ENCODE measurements around the gene ATXN1.
A peak's percentile ranks its signal among the peaks of the same experiment; 100 is the strongest.

Gene ATXN1

GRCh38 chr6:16789329-16790038 lies 28.2 kb upstream of the ATXN1 start:
- CTCF ChIA-PET, result no interaction called here

GRCh38 chr6:16787128-16787682 lies 25.9 kb upstream of the ATXN1 start:
- ChIA-PET POLR2A (no interaction called here), CTCF (interaction anchor here (0.6 to 0.9 kb wide), 2 partner anchors 16 to 189 kb away, joined by 3 read pairs; no protein-coding TSS in a partner anchor)
- Histone ChIP-seq H3K36me3 (ENCODE audit: control insufficient read depth in 2 of 2, insufficient read depth in 1 of 2, low read length in 2 of 2) (no peaks in the 10 kb centered on the region), H3K4me3 (ENCODE audit: low read depth, low read length) (no peak overlapping the region), H3K9me3 (ENCODE audit: control insufficient read depth, insufficient read depth, low read depth, low read length) (no peaks in the 10 kb centered on the region), H3K4me1 (ENCODE audit: control insufficient read depth, insufficient read depth, low read length) (0 out of 2 replicates have a peak, but pooled peaks cover 5% of the 10 kb centered on the region), H3K27ac (ENCODE audit: extremely low read depth, low read depth, low read length) (no peak overlapping the region)
- TF ChIP-seq HOXC10 (CRISPR knock-in tag; IDR thresholded peaks at IDR 0.05), result no peak
- no peak for TF ChIP-seq ZNF629 (tag by site-specific recombination; IDR thresholded peaks at IDR 0.05)
- TF ChIP-seq ZNF280C (tag by site-specific recombination; IDR thresholded peaks at IDR 0.05), result no peak
- TF ChIP-seq ZNF341 (tag by site-specific recombination; IDR thresholded peaks at IDR 0.05; ENCODE audit: low read depth), result no peak
- TF ChIP-seq ZNF202 (tag by site-specific recombination; IDR thresholded peaks at IDR 0.05; ENCODE audit: borderline replicate concordance), result no peak
- TF ChIP-seq ZEB2 (tag by site-specific recombination; IDR thresholded peaks at IDR 0.05), result no peak
- TF ChIP-seq ELK4 (IDR thresholded peaks at IDR 0.05; ENCODE audit: borderline replicate concordance, low read depth, low read length), result no peak
- TF ChIP-seq ZNF24 (tag by site-specific recombination; IDR thresholded peaks at IDR 0.05), result no peak
- TF ChIP-seq MZF1 (tag by site-specific recombination; IDR thresholded peaks at IDR 0.05; ENCODE audit: borderline replicate concordance), result no peak
- TF ChIP-seq ZNF169 (tag by site-specific recombination; IDR thresholded peaks at IDR 0.05), result no peak
- TF ChIP-seq OSR2 (tag by site-specific recombination; IDR thresholded peaks at IDR 0.05), result no peak
- no peak for TF ChIP-seq ZBTB17 (tag by site-specific recombination; IDR thresholded peaks at IDR 0.05)
- TF ChIP-seq ZSCAN5A (tag by site-specific recombination; IDR thresholded peaks at IDR 0.05), result no peak
- TF ChIP-seq ZBTB7A (tag by site-specific recombination; IDR thresholded peaks at IDR 0.05; ENCODE audit: low read depth), result no peak
- no peak for TF ChIP-seq KLF8 (tag by site-specific recombination; IDR thresholded peaks at IDR 0.05)

More at GRCh38 chr6:16789329-16790038, 28.2 kb upstream of the ATXN1 start:
- Histone ChIP-seq H3K36me3 (ENCODE audit: control insufficient read depth in 2 of 2, insufficient read depth in 1 of 2, low read length in 2 of 2) (no peaks in the 10 kb centered on the region), H3K27ac (ENCODE audit: extremely low read depth, low read depth, low read length) (no peak overlapping the region), H3K9me3 (ENCODE audit: control insufficient read depth, insufficient read depth, low read depth, low read length) (no peaks in the 10 kb centered on the region), H3K4me3 (ENCODE audit: low read depth, low read length) (no peak overlapping the region), H3K4me1 (ENCODE audit: control insufficient read depth, insufficient read depth, low read length) (no peaks in the 10 kb centered on the region)
- POLR2A ChIA-PET, result no interaction called here
- peak; percentile 86 for TF ChIP-seq ZNF585B (tag by site-specific recombination; IDR thresholded peaks at IDR 0.05)
- no peak for TF ChIP-seq ZNF561 (tag by site-specific recombination; IDR thresholded peaks at IDR 0.05; ENCODE audit: borderline replicate concordance)

- Histone ChIP-seq H3K36me3 (ENCODE audit: control insufficient read depth in 2 of 2, insufficient read depth in 1 of 2, low read length in 2 of 2) (no peaks in the 10 kb centered on the region), H3K4me1 (ENCODE audit: control insufficient read depth, insufficient read depth, low read length) (0 out of 2 replicates have a peak, but pooled peaks cover 5% of the 10 kb centered on the region), H3K4me3 (ENCODE audit: low read depth, low read length) (no peak overlapping the region), H3K9me3 (ENCODE audit: control insufficient read depth, insufficient read depth, low read depth, low read length) (no peaks in the 10 kb centered on the region), H3K27ac (ENCODE audit: extremely low read depth, low read depth, low read length) (no peak overlapping the region)
- CTCF ChIA-PET, result no interaction called here
- POLR2A ChIA-PET, result no interaction called here
- TF ChIP-seq ZFP3 (tag by site-specific recombination; IDR thresholded peaks at IDR 0.05; ENCODE audit: low read depth) (no peak), ZNF629 (tag by site-specific recombination; IDR thresholded peaks at IDR 0.05) (no peak), ZNF768 (tag by site-specific recombination; IDR thresholded peaks at IDR 0.05) (no peak), ZBTB48 (tag by site-specific recombination; IDR thresholded peaks at IDR 0.05) (no peak), ZNF621 (tag by site-specific recombination; IDR thresholded peaks at IDR 0.05) (no peak), ZFHX2 (tag by site-specific recombination; conservative IDR thresholded peaks at IDR 0.05) (no peak), ZNF747 (tag by site-specific recombination; IDR thresholded peaks at IDR 0.05) (no peak), ZNF549 (tag by site-specific recombination; IDR thresholded peaks at IDR 0.05) (no peak), ZNF626 (tag by site-specific recombination; IDR thresholded peaks at IDR 0.05) (no peak), INSM2 (tag by site-specific recombination; IDR thresholded peaks at IDR 0.05) (no peak), ZXDB (tag by site-specific recombination; IDR thresholded peaks at IDR 0.05) (no peak)
These were observed 24.2 kb upstream of the ATXN1 start for GRCh38 chr6:16785496-16785895.
